GM12872 (cell line): ENCODE results near the gene FH.
A peak's percentile ranks its signal among the peaks of the same experiment; 100 is the strongest.

Experiments used
- TF ChIP-seq, protein P1 (sequence below): IDR thresholded peaks from 3 replicates; pipeline ENCODE4 v1.5.1; 2011; ENCODE audit warnings: low read depth, mild to moderate bottlenecking, low read length, moderate library complexity; ENCODE audit not compliant: insufficient read depth

FH gene

GRCh38 chr1:241532864-241533263, 13.3 kb upstream of the FH start:
- TF ChIP-seq, protein P1, sequence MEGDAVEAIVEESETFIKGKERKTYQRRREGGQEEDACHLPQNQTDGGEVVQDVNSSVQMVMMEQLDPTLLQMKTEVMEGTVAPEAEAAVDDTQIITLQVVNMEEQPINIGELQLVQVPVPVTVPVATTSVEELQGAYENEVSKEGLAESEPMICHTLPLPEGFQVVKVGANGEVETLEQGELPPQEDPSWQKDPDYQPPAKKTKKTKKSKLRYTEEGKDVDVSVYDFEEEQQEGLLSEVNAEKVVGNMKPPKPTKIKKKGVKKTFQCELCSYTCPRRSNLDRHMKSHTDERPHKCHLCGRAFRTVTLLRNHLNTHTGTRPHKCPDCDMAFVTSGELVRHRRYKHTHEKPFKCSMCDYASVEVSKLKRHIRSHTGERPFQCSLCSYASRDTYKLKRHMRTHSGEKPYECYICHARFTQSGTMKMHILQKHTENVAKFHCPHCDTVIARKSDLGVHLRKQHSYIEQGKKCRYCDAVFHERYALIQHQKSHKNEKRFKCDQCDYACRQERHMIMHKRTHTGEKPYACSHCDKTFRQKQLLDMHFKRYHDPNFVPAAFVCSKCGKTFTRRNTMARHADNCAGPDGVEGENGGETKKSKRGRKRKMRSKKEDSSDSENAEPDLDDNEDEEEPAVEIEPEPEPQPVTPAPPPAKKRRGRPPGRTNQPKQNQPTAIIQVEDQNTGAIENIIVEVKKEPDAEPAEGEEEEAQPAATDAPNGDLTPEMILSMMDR: no peak

GRCh38 chr1:241532162-241532531, 12.6 kb upstream of the FH start, which contains the start of gene KMO:
Gene KMO, plus strand, starts transcription at chr1:241532378. Its CDS starts 67 bp downstream, at chr1:241532445.
- TF ChIP-seq, protein P1: no peak

DNA sequence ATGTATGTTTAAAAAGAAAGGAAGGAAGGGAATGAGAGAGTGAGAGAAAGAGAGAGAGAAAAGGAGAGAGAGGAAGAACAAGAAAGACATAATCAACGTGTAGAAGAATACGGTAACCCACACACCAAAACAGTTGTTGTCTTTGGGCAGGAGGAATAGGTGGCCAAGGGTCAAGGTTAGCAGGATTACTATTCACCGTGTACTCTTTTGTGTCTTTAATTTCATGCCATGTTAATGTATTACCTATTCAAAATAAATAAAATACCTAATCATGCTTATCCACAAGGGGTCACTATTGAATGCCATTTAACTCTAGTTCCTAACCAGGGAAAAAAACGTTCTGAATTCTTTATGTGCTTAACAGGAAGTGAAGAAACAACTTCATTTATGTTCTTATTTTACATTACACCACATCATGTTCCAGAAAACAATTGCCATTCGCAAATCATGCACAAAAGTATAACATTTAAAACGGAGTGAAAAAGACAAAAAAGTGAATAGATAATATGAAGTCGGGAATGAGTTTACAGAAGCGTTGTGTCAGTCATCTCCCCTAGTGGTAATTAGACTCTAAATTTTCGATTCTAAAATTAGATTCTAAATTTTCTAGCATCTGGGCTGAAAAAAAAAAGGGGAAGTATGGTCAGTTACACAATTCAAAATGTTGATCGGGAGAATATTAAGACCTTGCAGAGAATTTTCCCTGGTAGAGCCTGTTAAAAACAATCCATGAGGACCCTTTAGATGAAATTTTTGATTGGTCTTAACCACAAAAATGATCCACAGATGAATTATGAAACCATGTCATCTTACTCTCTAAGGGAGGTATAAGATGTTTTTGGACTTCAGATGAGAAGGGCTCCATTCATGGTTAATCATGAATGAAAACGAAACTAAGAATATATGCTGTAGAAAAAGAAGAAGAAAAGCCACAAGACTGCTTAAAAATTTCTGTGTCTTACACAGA, 11.9 kb upstream of the FH start:
- TF ChIP-seq, protein P1: peak; percentile 34; the same call in 1 of the 3 replicates

DNA sequence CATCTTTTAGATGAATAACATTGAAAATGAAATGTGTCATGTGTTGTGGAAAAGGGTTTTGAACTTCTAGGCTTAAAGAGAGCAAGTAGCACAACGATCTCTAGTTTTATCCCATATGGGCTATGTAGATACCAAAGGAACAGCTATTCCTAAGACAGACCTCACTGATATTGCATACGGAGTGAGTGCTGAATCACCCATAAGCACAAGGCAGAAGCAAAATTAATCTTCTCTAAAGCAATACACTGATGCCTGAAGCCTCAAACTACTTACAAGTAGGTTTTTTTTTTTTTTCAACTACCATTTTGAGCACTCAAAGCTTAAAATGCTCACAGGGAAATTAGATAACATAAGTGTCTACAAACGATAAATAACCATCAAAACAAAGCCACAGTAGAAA, 7.6 kb upstream of the FH start:
- TF ChIP-seq, protein P1: no peak

DNA sequence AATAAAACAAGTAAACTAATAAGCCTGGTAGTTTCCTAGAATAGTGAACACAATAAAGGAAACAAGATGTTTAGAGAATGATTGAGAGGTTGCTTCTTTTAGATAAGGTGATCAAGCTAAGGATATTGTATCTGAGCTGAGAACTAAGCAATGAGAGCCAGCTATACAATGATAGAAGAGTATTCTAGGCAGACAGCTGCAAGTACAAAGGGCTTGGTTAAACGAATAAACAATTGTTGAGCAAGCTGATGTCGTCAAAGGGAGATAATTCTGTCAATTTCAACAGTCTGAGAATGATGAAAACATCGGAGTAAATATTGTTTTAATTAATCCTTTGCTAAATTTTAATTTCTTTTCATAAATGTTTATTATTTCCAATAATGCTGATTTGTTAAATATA, 5.5 kb upstream of the FH start:
- TF ChIP-seq, protein P1: no peak

- TF ChIP-seq, protein P1: no peak
Observed at GRCh38 chr1:241521718-241522117, 2.2 kb upstream of the FH start.

DNA sequence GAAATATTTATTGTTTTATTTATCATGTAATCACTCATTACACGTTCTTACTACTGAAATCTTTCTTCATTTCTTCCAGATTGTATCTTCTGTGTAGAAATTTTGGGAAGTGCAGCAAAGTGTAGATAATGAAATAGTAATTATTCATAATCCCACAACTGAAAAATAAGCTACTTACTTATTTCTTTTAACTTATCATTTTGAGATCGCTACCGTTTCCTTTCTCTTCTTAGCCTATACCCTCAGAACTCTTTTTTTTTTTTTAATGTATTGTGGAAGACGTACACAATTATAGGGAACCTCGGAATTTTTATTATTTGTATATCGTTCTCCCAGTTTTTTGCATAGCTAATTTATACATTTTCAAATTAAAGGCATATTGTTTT, 518 bp upstream of the FH start:
- TF ChIP-seq, protein P1: no peak
